AG09309 (cell line): ENCODE results near the gene PHKB.

Source experiments
- DNase-seq: peaks from one replicate; pipeline ENCODE4 v3.0.0-alpha.2; 2010; ENCODE audit warnings: low read depth
- H3K4me3 ChIP-seq: 2 replicates; pipeline ENCODE4 v1.5.1; 2011; ENCODE audit warnings: mild to moderate bottlenecking, low read depth, low read length, moderate library complexity; ENCODE audit not compliant: control insufficient read depth
- TF ChIP-seq, protein P1 (sequence below): IDR thresholded peaks from 2 replicates; pipeline ENCODE4 v1.5.1; 2011; ENCODE audit warnings: mild to moderate bottlenecking, low read depth, low read length, inconsistent platforms; ENCODE audit not compliant: insufficient read depth, control insufficient read depth; ENCODE audit errors: missing control alignments

Gene PHKB

GRCh38 chr16:47644661-47645060 lies 183.5 kb downstream of the PHKB start:
- TF ChIP-seq, protein P1, sequence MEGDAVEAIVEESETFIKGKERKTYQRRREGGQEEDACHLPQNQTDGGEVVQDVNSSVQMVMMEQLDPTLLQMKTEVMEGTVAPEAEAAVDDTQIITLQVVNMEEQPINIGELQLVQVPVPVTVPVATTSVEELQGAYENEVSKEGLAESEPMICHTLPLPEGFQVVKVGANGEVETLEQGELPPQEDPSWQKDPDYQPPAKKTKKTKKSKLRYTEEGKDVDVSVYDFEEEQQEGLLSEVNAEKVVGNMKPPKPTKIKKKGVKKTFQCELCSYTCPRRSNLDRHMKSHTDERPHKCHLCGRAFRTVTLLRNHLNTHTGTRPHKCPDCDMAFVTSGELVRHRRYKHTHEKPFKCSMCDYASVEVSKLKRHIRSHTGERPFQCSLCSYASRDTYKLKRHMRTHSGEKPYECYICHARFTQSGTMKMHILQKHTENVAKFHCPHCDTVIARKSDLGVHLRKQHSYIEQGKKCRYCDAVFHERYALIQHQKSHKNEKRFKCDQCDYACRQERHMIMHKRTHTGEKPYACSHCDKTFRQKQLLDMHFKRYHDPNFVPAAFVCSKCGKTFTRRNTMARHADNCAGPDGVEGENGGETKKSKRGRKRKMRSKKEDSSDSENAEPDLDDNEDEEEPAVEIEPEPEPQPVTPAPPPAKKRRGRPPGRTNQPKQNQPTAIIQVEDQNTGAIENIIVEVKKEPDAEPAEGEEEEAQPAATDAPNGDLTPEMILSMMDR = no peak
- peak; percentile 14 for DNase-seq

GRCh38 chr16:47646914-47647313 lies 185.8 kb downstream of the PHKB start:
- H3K4me3 ChIP-seq = no peak overlapping the region
- no peak for DNase-seq
- TF ChIP-seq, protein P1 = no peak

More at GRCh38 chr16:47644661-47645060, 183.5 kb downstream of the PHKB start:
- H3K4me3 ChIP-seq = no peak overlapping the region

DNA sequence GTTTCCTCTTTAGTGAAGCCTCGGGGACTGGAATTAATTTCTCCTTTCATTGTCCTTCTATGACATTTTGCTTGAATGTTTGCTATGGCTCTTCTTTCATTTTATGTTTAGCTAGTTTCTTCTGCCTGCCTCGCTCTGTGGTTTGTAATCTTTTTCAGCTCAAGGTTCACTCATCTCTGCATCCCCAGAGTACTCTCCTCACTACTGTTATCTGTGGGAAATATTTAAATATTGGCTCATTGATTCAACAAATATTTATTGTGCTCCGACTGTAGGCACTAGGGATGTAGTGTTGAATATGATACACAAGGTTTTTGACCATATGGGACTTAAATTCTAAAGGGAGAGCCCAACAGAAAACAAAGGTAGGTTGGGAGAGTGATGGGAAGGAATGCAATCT lies 195.9 kb downstream of the PHKB start:
- TF ChIP-seq, protein P1 = no peak
- no peak for DNase-seq
- no peak overlapping the region for H3K4me3 ChIP-seq

DNA sequence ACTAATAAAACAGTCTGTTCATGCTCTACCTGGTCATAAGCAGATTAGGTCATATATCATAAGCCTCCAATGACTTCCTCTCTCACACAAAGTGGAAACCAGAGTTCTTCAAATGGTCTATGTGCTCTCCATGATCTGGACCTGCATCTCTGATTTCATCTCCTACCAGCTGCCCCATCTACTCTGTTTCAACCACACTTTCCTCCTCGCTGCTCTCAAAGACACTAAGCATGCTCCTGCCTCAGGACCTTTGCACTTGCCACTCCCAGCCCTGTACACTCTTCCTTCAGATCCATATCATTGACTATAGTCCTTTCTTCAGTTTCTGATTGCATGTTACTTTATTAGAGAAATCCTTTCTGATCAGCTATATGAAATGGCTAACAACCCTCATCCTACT lies 196.8 kb downstream of the PHKB start:
- no peak overlapping the region for H3K4me3 ChIP-seq
- DNase-seq = no peak

DNA sequence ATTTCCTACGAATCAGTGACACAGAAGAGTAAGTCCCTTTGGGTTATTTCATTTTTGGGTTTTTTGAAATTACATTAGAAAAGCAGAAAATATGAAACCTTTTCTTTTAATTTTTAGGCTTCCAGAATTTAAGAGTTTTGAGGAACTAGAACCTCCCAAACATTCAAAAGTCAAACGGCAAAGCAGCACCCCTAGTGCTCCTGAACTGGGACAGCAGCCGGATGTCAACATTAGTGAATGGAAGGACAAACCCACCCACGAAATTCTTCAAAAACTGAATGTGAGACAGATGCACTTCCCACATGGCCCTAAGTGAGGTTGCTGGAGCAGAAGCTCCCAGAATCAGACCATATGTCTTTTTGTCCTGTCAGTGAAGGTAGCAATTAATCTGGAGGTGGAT lies 199.4 kb downstream of the PHKB start:
- TF ChIP-seq, protein P1 = no peak
- DNase-seq = no peak
- H3K4me3 ChIP-seq = no peak overlapping the region

More for the DNA sequence above, 196.8 kb downstream of the PHKB start:
- TF ChIP-seq, protein P1 = no peak

- H3K4me3 ChIP-seq = no peak overlapping the region
- TF ChIP-seq, protein P1 = no peak
- DNase-seq = no peak
Measured at GRCh38 chr16:47664653-47665325, 203.7 kb downstream of the PHKB start.
